Neural cell (in vitro differentiated cells): Measurements from ENCODE around the gene BMPR1B. TPM values are rescaled to one million over a fixed set of nuclear protein-coding genes. Genes with fewer than 3 reads are reported as not detected.

Experiments
- H2AFZ ChIP-seq: fragments of 200-600, 300-800 bp; sonication (generic), shearing (Covaris generic); 2 replicates; pipeline ENCODE4 v1.6.0; 2014; ENCODE audit warnings: low read depth, mild to moderate bottlenecking, antibody characterized with exemption, low read length, moderate library complexity
- H3F3A ChIP-seq: fragments of 200-600 bp; shearing (Covaris generic); 2 replicates; pipeline ENCODE4 v1.6.1; 2016; ENCODE audit warnings: mild to moderate bottlenecking, moderate library complexity, mixed read lengths, antibody characterized with exemption, low read length; ENCODE audit not compliant: insufficient read depth, poor library complexity, severe bottlenecking
- H3K27ac ChIP-seq: fragments of 200-600, 300-800 bp; sonication (generic), shearing (Covaris generic); 2 replicates; pipeline ENCODE4 v1.5.1; 2014; ENCODE audit warnings: mild to moderate bottlenecking, low read length, moderate library complexity
- H3K27me3 ChIP-seq: fragments of 300-800, 200-600 bp; sonication (generic), shearing (Covaris generic); 2 replicates; pipeline ENCODE4 v1.6.0; 2014; ENCODE audit warnings: mild to moderate bottlenecking, low read depth, low read length, moderate library complexity; ENCODE audit not compliant: insufficient read depth
- H3K36me3 ChIP-seq: fragments of 300-800, 200-600 bp; sonication (generic), shearing (Covaris generic); 2 replicates; pipeline ENCODE4 v1.5.1; 2014; ENCODE audit warnings: mild to moderate bottlenecking, antibody characterized with exemption, low read length, moderate library complexity; ENCODE audit not compliant: insufficient read depth
- H3K4me2 ChIP-seq: fragments of 300-800, 200-600 bp; sonication (generic), shearing (Covaris generic); 2 replicates; pipeline ENCODE4 v1.6.0; 2014; ENCODE audit warnings: mild to moderate bottlenecking, low read length
- H3K4me3 ChIP-seq: fragments of 300-800, 200-600 bp; sonication (generic), shearing (Covaris generic); 2 replicates; pipeline ENCODE4 v1.5.1; 2014; ENCODE audit warnings: mild to moderate bottlenecking, low read length, moderate library complexity
- H3K79me2 ChIP-seq: fragments of 200-600 bp; shearing (Covaris generic); replicated peaks from 2 replicates; pipeline ENCODE4 v1.6.0; 2014; ENCODE audit warnings: mild to moderate bottlenecking, low read length, moderate library complexity; ENCODE audit not compliant: insufficient read depth
- H3K9ac ChIP-seq: fragments of 300-800, 200-600 bp; sonication (generic), shearing (Covaris generic); 2 replicates; pipeline ENCODE4 v1.6.1; 2016; ENCODE audit warnings: mild to moderate bottlenecking, low read length, mixed read lengths
- H3K9me2 ChIP-seq: fragments of 200-600 bp; shearing (Covaris generic); 2 replicates; pipeline ENCODE4 v1.6.1; 2016; ENCODE audit warnings: mild to moderate bottlenecking, low read length, mixed read lengths; ENCODE audit not compliant: insufficient read depth
- H3K9me3 ChIP-seq: fragments of 200-600, 300-800 bp; sonication (generic), shearing (Covaris generic); 2 replicates; pipeline ENCODE4 v1.6.1; 2016; ENCODE audit warnings: mild to moderate bottlenecking, mixed run types, low read length, moderate library complexity, mixed read lengths
- H4K20me1 ChIP-seq: fragments of 200-600 bp; shearing (Covaris generic); 2 replicates; pipeline ENCODE4 v1.6.1; 2016; ENCODE audit warnings: mild to moderate bottlenecking, mixed run types; ENCODE audit not compliant: insufficient read depth
- CTCF ChIP-seq: fragments of 450-650 bp; IDR thresholded peaks from 2 replicates; pipeline ENCODE4 v1.5.1; 2014; ENCODE audit warnings: antibody characterized with exemption, mild to moderate bottlenecking, moderate library complexity; ENCODE audit not compliant: poor library complexity, severe bottlenecking
- EP300 ChIP-seq: fragments of 450-650 bp; conservative IDR thresholded peaks from 2 replicates; pipeline ENCODE4 v1.6.1; 2014; ENCODE audit warnings: antibody characterized with exemption, mild to moderate bottlenecking, moderate library complexity; ENCODE audit not compliant: poor library complexity, severe bottlenecking
- EZH2 ChIP-seq: fragments of 200-600, 300-800 bp; shearing (Covaris generic), sonication (generic); IDR thresholded peaks from 2 replicates; pipeline ENCODE4 v1.6.1; 2014; ENCODE audit warnings: antibody characterized with exemption, low read length, borderline replicate concordance, mild to moderate bottlenecking; ENCODE audit not compliant: insufficient read depth, poor library complexity, severe bottlenecking
- MXI1 ChIP-seq: fragments of 450-650 bp; conservative IDR thresholded peaks from 2 replicates; pipeline ENCODE4 v1.6.1; 2014; ENCODE audit warnings: antibody characterized with exemption, mild to moderate bottlenecking; ENCODE audit not compliant: poor library complexity, severe bottlenecking
- POLR2AphosphoS5 ChIP-seq: IDR thresholded peaks from 2 replicates; pipeline ENCODE4 v1.6.1; 2012
- RAD21 ChIP-seq: fragments of 450-650 bp; conservative IDR thresholded peaks from 2 replicates; pipeline ENCODE4 v1.6.1; 2014; ENCODE audit warnings: antibody characterized with exemption, mild to moderate bottlenecking, moderate library complexity
- SMC3 ChIP-seq: fragments of 450-650 bp; conservative IDR thresholded peaks from 2 replicates; pipeline ENCODE4 v1.6.1; 2014; ENCODE audit warnings: antibody characterized with exemption, mild to moderate bottlenecking, moderate library complexity; ENCODE audit not compliant: poor library complexity
- TAF1 ChIP-seq: IDR thresholded peaks from 2 replicates; pipeline ENCODE4 v1.6.1; 2012; ENCODE audit warnings: low read depth
- polyA plus RNA-seq: library from polyadenylated mRNA; depleted of rRNA; stranded (reverse); fragments of >200 nt; gene quantifications from 2 replicates; pipeline ENCODE4 v1.2.3, GENCODE V29; 2014
- TF ChIP-seq, protein P1 (sequence below): IDR thresholded peaks from 2 replicates; pipeline ENCODE4 v1.6.1; 2012; ENCODE audit warnings: borderline replicate concordance

The BMPR1B gene
- polyA plus RNA-seq, 1 donor from 2014 or later: 1.6 TPM

DNA sequence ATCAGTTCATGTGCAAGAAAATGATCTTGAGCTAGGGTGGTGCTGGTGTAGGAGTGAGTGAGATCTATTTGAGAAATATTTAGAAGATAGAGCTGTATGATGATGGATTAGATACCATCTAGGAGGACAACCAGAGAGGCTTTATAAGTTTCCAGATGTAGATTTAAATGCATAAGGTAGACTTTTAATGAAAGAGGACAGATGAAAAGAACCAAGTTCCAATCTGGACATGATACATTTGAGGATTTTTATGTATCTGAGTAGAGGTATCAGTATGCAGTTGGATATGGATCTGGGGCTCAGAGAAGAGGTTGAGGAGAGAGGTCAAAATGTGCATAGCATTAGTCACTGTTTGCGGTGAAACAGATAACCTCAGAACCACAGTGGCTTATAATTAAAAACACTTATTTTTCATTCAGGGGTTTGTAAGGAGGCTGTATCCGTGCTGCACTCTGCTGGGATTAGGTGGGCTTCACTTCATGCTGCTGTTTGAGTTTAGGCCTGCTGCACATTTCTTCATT is 348.7 kb downstream of the BMPR1B start:
- Histone ChIP-seq H3K4me2 (no peak overlapping the region), H3K9me3 (no peaks in the 10 kb centered on the region), H3K27ac (no peak overlapping the region), H2AFZ (no peak overlapping the region), H3K9ac (no peak overlapping the region), H3K9me2 (no peaks in the 10 kb centered on the region), H4K20me1 (no peaks in the 10 kb centered on the region), H3K79me2 (no peaks in the 10 kb centered on the region), H3K4me3 (no peak overlapping the region), H3K36me3 (no peaks in the 10 kb centered on the region), H3K27me3 (no peaks in the 10 kb centered on the region), H3F3A (no peaks in the 10 kb centered on the region)
- TF ChIP-seq RAD21 (no peak), EZH2 (no peak), SMC3 (no peak), TAF1 (no peak), EP300 (no peak), MXI1 (no peak), POLR2AphosphoS5 (no peak), CTCF (no peak)
- TF ChIP-seq, protein P1, sequence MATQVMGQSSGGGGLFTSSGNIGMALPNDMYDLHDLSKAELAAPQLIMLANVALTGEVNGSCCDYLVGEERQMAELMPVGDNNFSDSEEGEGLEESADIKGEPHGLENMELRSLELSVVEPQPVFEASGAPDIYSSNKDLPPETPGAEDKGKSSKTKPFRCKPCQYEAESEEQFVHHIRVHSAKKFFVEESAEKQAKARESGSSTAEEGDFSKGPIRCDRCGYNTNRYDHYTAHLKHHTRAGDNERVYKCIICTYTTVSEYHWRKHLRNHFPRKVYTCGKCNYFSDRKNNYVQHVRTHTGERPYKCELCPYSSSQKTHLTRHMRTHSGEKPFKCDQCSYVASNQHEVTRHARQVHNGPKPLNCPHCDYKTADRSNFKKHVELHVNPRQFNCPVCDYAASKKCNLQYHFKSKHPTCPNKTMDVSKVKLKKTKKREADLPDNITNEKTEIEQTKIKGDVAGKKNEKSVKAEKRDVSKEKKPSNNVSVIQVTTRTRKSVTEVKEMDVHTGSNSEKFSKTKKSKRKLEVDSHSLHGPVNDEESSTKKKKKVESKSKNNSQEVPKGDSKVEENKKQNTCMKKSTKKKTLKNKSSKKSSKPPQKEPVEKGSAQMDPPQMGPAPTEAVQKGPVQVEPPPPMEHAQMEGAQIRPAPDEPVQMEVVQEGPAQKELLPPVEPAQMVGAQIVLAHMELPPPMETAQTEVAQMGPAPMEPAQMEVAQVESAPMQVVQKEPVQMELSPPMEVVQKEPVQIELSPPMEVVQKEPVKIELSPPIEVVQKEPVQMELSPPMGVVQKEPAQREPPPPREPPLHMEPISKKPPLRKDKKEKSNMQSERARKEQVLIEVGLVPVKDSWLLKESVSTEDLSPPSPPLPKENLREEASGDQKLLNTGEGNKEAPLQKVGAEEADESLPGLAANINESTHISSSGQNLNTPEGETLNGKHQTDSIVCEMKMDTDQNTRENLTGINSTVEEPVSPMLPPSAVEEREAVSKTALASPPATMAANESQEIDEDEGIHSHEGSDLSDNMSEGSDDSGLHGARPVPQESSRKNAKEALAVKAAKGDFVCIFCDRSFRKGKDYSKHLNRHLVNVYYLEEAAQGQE: no peak

GRCh38 chr4:95107004-95107403 is 349.2 kb downstream of the BMPR1B start:
- TF ChIP-seq EZH2 (no peak), CTCF (no peak), EP300 (no peak), POLR2AphosphoS5 (no peak), RAD21 (no peak), SMC3 (no peak), MXI1 (no peak), TAF1 (no peak)
- TF ChIP-seq, protein P1: no peak
- Histone ChIP-seq H3K4me3 (no peak overlapping the region), H3K4me2 (no peak overlapping the region)

More at GRCh38 chr4:95107004-95107403, 349.2 kb downstream of the BMPR1B start:
- Histone ChIP-seq H3K27me3 (no peaks in the 10 kb centered on the region), H3K36me3 (no peaks in the 10 kb centered on the region), H2AFZ (no peak overlapping the region), H3K9me3 (no peaks in the 10 kb centered on the region), H4K20me1 (no peaks in the 10 kb centered on the region), H3K9me2 (no peaks in the 10 kb centered on the region), H3F3A (no peaks in the 10 kb centered on the region), H3K9ac (no peak overlapping the region), H3K27ac (no peak overlapping the region), H3K79me2 (no peaks in the 10 kb centered on the region)
